Liver (tissue), 9 donors: ENCODE results near the gene OR7C1. TPM values are rescaled to one million over a fixed set of nuclear protein-coding genes. Genes with fewer than 3 reads are reported as not detected.

ENCODE experiments used
- DNase-seq: peaks from one replicate; pipeline ENCODE4 v3.0.0-alpha.2; 2017; ENCODE audit warnings: low spot score
- H3K27ac ChIP-seq, 2 donors: one replicate each; pipeline ENCODE4 v1.7.0; 2013; ENCODE audit warnings: inconsistent platforms in 2 of 2, low read length in 2 of 2, control low read depth in 1 of 2, low read depth in 1 of 2, mild to moderate bottlenecking in 1 of 2
- H3K27me3 ChIP-seq, 4 donors: one replicate each; pipeline versions ENCODE4 v1.6.1 to v1.7.0; 2013; ENCODE audit warnings: low read length in 3 of 4, inconsistent platforms in 1 of 4, mild to moderate bottlenecking in 1 of 4, moderate library complexity in 1 of 4; ENCODE audit not compliant: control insufficient read depth in 4 of 4, insufficient read depth in 4 of 4
- H3K36me3 ChIP-seq, 4 donors: one replicate each; pipeline versions ENCODE4 v1.6.1 to v1.7.0; 2013; ENCODE audit warnings: low read length in 3 of 4, mild to moderate bottlenecking in 3 of 4, low read depth in 1 of 4, moderate library complexity in 1 of 4; ENCODE audit not compliant: control insufficient read depth in 4 of 4, insufficient read depth in 3 of 4
- H3K4me1 ChIP-seq, 4 donors: one replicate each; pipeline versions ENCODE4 v1.6.1 to v1.7.0; 2013; ENCODE audit warnings: low read length in 3 of 4, mild to moderate bottlenecking in 3 of 4, moderate library complexity in 1 of 4; ENCODE audit not compliant: control insufficient read depth in 4 of 4, insufficient read depth in 4 of 4
- H3K4me3 ChIP-seq, 3 donors: one replicate each; pipeline versions ENCODE4 v1.6.1 to v1.7.0; 2013; ENCODE audit warnings: low read length in 3 of 3, control low read depth in 1 of 3, low read depth in 1 of 3, mild to moderate bottlenecking in 1 of 3
- H3K9ac ChIP-seq, 2 donors: one replicate each; pipeline ENCODE4 v1.7.0; 2013; ENCODE audit warnings: low read length in 2 of 2, mild to moderate bottlenecking in 2 of 2, moderate library complexity in 2 of 2, control low read depth in 1 of 2, low read depth in 1 of 2
- H3K9me3 ChIP-seq, 4 donors: one replicate each; pipeline versions ENCODE4 v1.6.1 to v1.7.0; 2013; ENCODE audit warnings: low read length in 3 of 4; ENCODE audit not compliant: control insufficient read depth in 4 of 4
- ATF3 ChIP-seq: IDR thresholded peaks from 2 replicates; pipeline ENCODE4 v1.6.1; 2016; ENCODE audit warnings: antibody characterized with exemption
- EGR1 ChIP-seq, 2 donors: IDR thresholded peaks; 2 replicates each; pipeline ENCODE4 v1.6.1; 2016 to 2018; ENCODE audit warnings: antibody characterized with exemption in 2 of 2, low read depth in 2 of 2
- FOXA2 ChIP-seq: IDR thresholded peaks from 2 replicates; pipeline ENCODE4 v1.6.1; 2016; ENCODE audit warnings: antibody characterized with exemption
- GABPA ChIP-seq, 2 donors: IDR thresholded peaks in 1 of 2; conservative IDR thresholded peaks in 1 of 2; 2 replicates each; pipeline ENCODE4 v1.6.1; 2016; ENCODE audit warnings: antibody characterized with exemption in 2 of 2, mild to moderate bottlenecking in 1 of 2, moderate library complexity in 1 of 2
- HNF4A ChIP-seq, 2 donors: conservative IDR thresholded peaks; 2 replicates each; pipeline ENCODE4 v1.6.1; 2016; ENCODE audit warnings: antibody characterized with exemption in 2 of 2, mild to moderate bottlenecking in 2 of 2
- HNF4G ChIP-seq: IDR thresholded peaks from 2 replicates; pipeline ENCODE4 v1.6.1; 2016; ENCODE audit warnings: antibody characterized with exemption
- JUND ChIP-seq, 2 donors: IDR thresholded peaks; 2 replicates each; pipeline ENCODE4 v1.6.1; 2016; ENCODE audit warnings: antibody characterized with exemption in 2 of 2
- NR2F2 ChIP-seq: IDR thresholded peaks from 2 replicates; pipeline ENCODE4 v1.6.1; 2016; ENCODE audit warnings: antibody characterized with exemption
- REST ChIP-seq: IDR thresholded peaks from 2 replicates; pipeline ENCODE4 v1.6.1; 2016; ENCODE audit warnings: antibody characterized with exemption, mild to moderate bottlenecking
- RXRA ChIP-seq, 2 donors: IDR thresholded peaks; 2 replicates each; pipeline ENCODE4 v1.6.1; 2017 to 2018; ENCODE audit warnings: antibody characterized with exemption in 2 of 2, mild to moderate bottlenecking in 1 of 2
- SP1 ChIP-seq: IDR thresholded peaks from 2 replicates; pipeline ENCODE4 v1.6.1; 2018; ENCODE audit warnings: antibody characterized with exemption, mild to moderate bottlenecking
- TAF1 ChIP-seq: conservative IDR thresholded peaks from 2 replicates; pipeline ENCODE4 v1.6.1; 2016; ENCODE audit warnings: antibody characterized with exemption, mild to moderate bottlenecking
- WGBS: extraction: QIAGEN DNeasy Blood & Tissue Kit; methylation state at CpG from one replicate; pipeline ENCODE4 v1.1.7; 2013; 5-methylcytosine and 5-hydroxymethylcytosine counted together
- polyA plus RNA-seq, 2 donors: library from polyadenylated mRNA; stranded (reverse) in 1 of 2; unstranded in 1 of 2; fragments of 200-250 nt in 1 of 2; fragments of >200 nt in 1 of 2; fragmentation: Nextera tagmentation in 1 of 2; extraction: Ambion mirVana in 1 of 2; gene quantifications; one replicate each; pipeline versions ENCODE4 v1.2.1 to v1.2.3, GENCODE V29; 2013 to 2015
- total RNA-seq, 2 donors: library from RNA; depleted of rRNA; stranded (reverse); fragments of >200 nt; gene quantifications; one replicate each; pipeline ENCODE4 v1.2.3, GENCODE V29; 2014
- TF ChIP-seq, protein P1 (sequence below): fragments of 150-350 bp; IDR thresholded peaks from 2 replicates; pipeline ENCODE4 v1.5.1; 2017; ENCODE audit warnings: improper control_type of control experiment, low read depth, low read length; ENCODE audit not compliant: missing input control
- TF ChIP-seq, protein P2 (sequence below): IDR thresholded peaks from 2 replicates; pipeline ENCODE4 v1.6.1; 2016; ENCODE audit warnings: antibody characterized with exemption
- donor health status: healthy.
- donor health status: healthy.
- donor health status: healthy.
- donor health status: healthy.
- donor health status: healthy.

The OR7C1 gene
- total and polyA plus RNA-seq, 4 donors: 0.06 to 0.14 TPM; not detected in 2

DNA sequence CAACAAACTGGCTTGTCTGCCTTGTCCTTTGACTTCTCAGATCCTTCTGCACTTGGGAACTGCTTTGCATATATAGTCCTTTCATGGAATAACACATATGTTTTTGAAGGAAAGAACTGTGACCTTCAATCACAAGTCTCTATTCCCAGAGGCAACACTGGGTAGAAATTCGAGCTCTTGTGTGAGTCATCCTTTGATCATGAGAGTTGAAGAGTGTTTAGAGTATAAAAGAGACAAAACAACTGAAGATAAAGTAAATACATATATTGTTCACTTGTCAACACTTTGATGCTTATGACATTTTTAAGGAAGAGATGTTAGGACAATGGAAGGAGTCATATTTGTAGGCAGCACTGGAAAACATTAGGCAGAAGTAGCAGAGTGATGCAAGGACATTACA, 5.2 kb upstream of the OR7C1 start:
- TF ChIP-seq, protein P1, sequence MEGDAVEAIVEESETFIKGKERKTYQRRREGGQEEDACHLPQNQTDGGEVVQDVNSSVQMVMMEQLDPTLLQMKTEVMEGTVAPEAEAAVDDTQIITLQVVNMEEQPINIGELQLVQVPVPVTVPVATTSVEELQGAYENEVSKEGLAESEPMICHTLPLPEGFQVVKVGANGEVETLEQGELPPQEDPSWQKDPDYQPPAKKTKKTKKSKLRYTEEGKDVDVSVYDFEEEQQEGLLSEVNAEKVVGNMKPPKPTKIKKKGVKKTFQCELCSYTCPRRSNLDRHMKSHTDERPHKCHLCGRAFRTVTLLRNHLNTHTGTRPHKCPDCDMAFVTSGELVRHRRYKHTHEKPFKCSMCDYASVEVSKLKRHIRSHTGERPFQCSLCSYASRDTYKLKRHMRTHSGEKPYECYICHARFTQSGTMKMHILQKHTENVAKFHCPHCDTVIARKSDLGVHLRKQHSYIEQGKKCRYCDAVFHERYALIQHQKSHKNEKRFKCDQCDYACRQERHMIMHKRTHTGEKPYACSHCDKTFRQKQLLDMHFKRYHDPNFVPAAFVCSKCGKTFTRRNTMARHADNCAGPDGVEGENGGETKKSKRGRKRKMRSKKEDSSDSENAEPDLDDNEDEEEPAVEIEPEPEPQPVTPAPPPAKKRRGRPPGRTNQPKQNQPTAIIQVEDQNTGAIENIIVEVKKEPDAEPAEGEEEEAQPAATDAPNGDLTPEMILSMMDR: no peak
- no peak for TF ChIP-seq REST
- TF ChIP-seq GABPA (IDR thresholded peaks at IDR 0.05 in 1 of 2, conservative IDR thresholded peaks at IDR 0.05 in 1 of 2): no peak
- TF ChIP-seq NR2F2: no peak
- TF ChIP-seq EGR1 (IDR thresholded peaks at IDR 0.05; ENCODE audit: low read depth in 2 of 2): no peak
- no peak for TF ChIP-seq FOXA2
- TF ChIP-seq HNF4A (conservative IDR thresholded peaks at IDR 0.05): no peak
- TF ChIP-seq, protein P2, sequence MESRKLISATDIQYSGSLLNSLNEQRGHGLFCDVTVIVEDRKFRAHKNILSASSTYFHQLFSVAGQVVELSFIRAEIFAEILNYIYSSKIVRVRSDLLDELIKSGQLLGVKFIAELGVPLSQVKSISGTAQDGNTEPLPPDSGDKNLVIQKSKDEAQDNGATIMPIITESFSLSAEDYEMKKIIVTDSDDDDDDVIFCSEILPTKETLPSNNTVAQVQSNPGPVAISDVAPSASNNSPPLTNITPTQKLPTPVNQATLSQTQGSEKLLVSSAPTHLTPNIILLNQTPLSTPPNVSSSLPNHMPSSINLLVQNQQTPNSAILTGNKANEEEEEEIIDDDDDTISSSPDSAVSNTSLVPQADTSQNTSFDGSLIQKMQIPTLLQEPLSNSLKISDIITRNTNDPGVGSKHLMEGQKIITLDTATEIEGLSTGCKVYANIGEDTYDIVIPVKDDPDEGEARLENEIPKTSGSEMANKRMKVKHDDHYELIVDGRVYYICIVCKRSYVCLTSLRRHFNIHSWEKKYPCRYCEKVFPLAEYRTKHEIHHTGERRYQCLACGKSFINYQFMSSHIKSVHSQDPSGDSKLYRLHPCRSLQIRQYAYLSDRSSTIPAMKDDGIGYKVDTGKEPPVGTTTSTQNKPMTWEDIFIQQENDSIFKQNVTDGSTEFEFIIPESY: no peak
- no peak for TF ChIP-seq JUND (IDR thresholded peaks at IDR 0.05)
- TF ChIP-seq RXRA (IDR thresholded peaks at IDR 0.05): no peak
- TF ChIP-seq SP1: no peak
- no peak for TF ChIP-seq ATF3
- no peak for TF ChIP-seq TAF1
- H3K4me3 ChIP-seq: no peak overlapping the region
- no peak for DNase-seq
- H3K4me1 ChIP-seq: no peaks in the 10 kb centered on the region
- H3K27me3 ChIP-seq: peaks cover 0 to 4% (median 0%) of the 10 kb centered on the region in 4 donors
- no peak overlapping the region for H3K27ac ChIP-seq
- WGBS: 43% methylated on average over 1 of the region's 1 CpG
- H3K9me3 ChIP-seq: peaks cover 0 to 4% (median 0%) of the 10 kb centered on the region in 4 donors
- no peaks in the 10 kb centered on the region for H3K36me3 ChIP-seq
- H3K9ac ChIP-seq: no peak overlapping the region

- TF ChIP-seq HNF4G (no peak), RXRA (IDR thresholded peaks at IDR 0.05) (no peak), JUND (IDR thresholded peaks at IDR 0.05) (no peak), EGR1 (IDR thresholded peaks at IDR 0.05; ENCODE audit: low read depth in 2 of 2) (no peak), REST (no peak), TAF1 (no peak), GABPA (IDR thresholded peaks at IDR 0.05 in 1 of 2, conservative IDR thresholded peaks at IDR 0.05 in 1 of 2) (no peak), ATF3 (no peak)
- H3K27ac ChIP-seq: no peak overlapping the region
- 65% methylated on average over 4 of the region's 4 CpGs for WGBS
- H3K4me1 ChIP-seq: peaks cover 0 to 1% (median 0%) of the 10 kb centered on the region in 4 donors
- DNase-seq: no peak
- H3K36me3 ChIP-seq: no peaks in the 10 kb centered on the region
- peaks cover 0 to 7% (median 0%) of the 10 kb centered on the region in 4 donors for H3K27me3 ChIP-seq
- H3K4me3 ChIP-seq: no peak overlapping the region
- H3K9me3 ChIP-seq: peaks cover 0 to 4% (median 0%) of the 10 kb centered on the region in 4 donors
- no peak overlapping the region for H3K9ac ChIP-seq
Observed at GRCh38 chr19:14837391-14837790, 2.4 kb upstream of the OR7C1 start.
